Osteoblast (primary cell): ENCODE results near the gene BDKRB1. TPM values are rescaled to one million over a fixed set of nuclear protein-coding genes. Genes with fewer than 3 reads are reported as not detected.

ENCODE experiments used
- DNase-seq: peaks from one replicate; pipeline ENCODE4 v3.0.0; 2011; ENCODE audit warnings: low spot score, mixed read lengths; ENCODE audit not compliant: insufficient read length; ENCODE audit errors: missing footprints
- H2AFZ ChIP-seq: 2 replicates; pipeline ENCODE4 v1.6.0; 2011; ENCODE audit warnings: mild to moderate bottlenecking, low read length
- H3K27ac ChIP-seq: 2 replicates; pipeline ENCODE4 v1.5.1; 2011; ENCODE audit warnings: mild to moderate bottlenecking, low read depth, low read length, moderate library complexity
- H3K27me3 ChIP-seq: 2 replicates; pipeline ENCODE4 v1.6.0; 2012; ENCODE audit warnings: mild to moderate bottlenecking, control low read depth, inconsistent platforms, low read length, moderate library complexity; ENCODE audit not compliant: insufficient read depth
- H3K36me3 ChIP-seq: 2 replicates; pipeline ENCODE4 v1.5.1; 2011; ENCODE audit warnings: mild to moderate bottlenecking, low read length, control low read depth, moderate library complexity; ENCODE audit not compliant: insufficient read depth
- H3K4me1 ChIP-seq: 2 replicates; pipeline ENCODE4 v1.5.1; 2011; ENCODE audit warnings: mild to moderate bottlenecking, low read length, control low read depth, moderate library complexity; ENCODE audit not compliant: insufficient read depth
- H3K4me2 ChIP-seq: 2 replicates; pipeline ENCODE4 v1.6.0; 2011; ENCODE audit warnings: mild to moderate bottlenecking, low read length; ENCODE audit not compliant: insufficient read depth
- H3K4me3 ChIP-seq: fragments of 200-600 bp; sonication (generic); 3 replicates; pipeline ENCODE4 v1.5.1; 2012; ENCODE audit warnings: mild to moderate bottlenecking, low read length, inconsistent platforms; ENCODE audit not compliant: insufficient read depth
- H3K79me2 ChIP-seq: 2 replicates; pipeline ENCODE4 v1.6.0; 2012; ENCODE audit warnings: mild to moderate bottlenecking, low read length, control low read depth, inconsistent platforms; ENCODE audit not compliant: insufficient read depth
- H3K9me3 ChIP-seq: 2 replicates; pipeline ENCODE4 v1.5.1; 2011; ENCODE audit warnings: low read depth, low read length, control low read depth
- H4K20me1 ChIP-seq: 2 replicates; pipeline ENCODE4 v1.6.0; 2012; ENCODE audit warnings: mild to moderate bottlenecking, low read length, control low read depth; ENCODE audit not compliant: insufficient read depth
- CTCF ChIP-seq: IDR thresholded peaks from 2 replicates; pipeline ENCODE4 v1.5.1; 2011; ENCODE audit warnings: mild to moderate bottlenecking, low read depth, low read length, moderate library complexity; ENCODE audit errors: extremely low read depth
- total RNA-seq: library from RNA; depleted of rRNA; stranded (reverse); fragments of >200 nt; gene quantifications from 2 replicates; pipeline ENCODE4 v1.2.3, GENCODE V29; 2012

BDKRB1 gene
- total RNA-seq, 1 donor: 0.72 TPM

DNA sequence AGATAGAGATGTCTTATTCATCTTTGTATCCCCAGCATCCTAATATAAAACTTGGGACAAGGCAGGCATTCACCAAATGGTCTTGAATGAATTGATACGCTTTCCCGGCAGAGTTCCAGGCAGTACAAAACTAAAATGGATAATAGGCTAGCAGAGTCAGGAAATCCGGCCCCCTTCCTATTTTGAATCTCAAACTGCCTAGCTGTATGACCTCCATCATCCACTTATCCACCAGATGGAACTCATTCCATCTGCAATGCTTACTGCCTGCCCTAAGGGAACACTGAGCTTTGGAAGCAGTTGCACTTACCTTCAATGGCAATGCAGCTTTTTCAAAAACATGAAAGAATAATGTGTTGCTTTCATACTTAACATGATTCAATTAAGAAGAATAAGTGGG is 43.4 kb downstream of the BDKRB1 start:
- Histone ChIP-seq H3K4me3 (no peak overlapping the region), H4K20me1 (no peaks in the 10 kb centered on the region), H3K79me2 (no peaks in the 10 kb centered on the region), H3K36me3 (peaks cover 12% of the 10 kb centered on the region), H3K27me3 (no peaks in the 10 kb centered on the region), H3K4me2 (no peak overlapping the region), H3K9me3 (no peaks in the 10 kb centered on the region), H3K27ac (no peak overlapping the region), H3K4me1 (no peaks in the 10 kb centered on the region), H2AFZ (no peak overlapping the region)
- DNase-seq: no peak
- TF ChIP-seq CTCF: no peak

- TF ChIP-seq CTCF: no peak
- Histone ChIP-seq H3K4me1 (no peaks in the 10 kb centered on the region), H3K4me3 (no peak overlapping the region), H3K27me3 (no peaks in the 10 kb centered on the region), H3K36me3 (peaks cover 16% of the 10 kb centered on the region), H2AFZ (no peak overlapping the region), H3K4me2 (no peak overlapping the region), H3K27ac (no peak overlapping the region), H3K79me2 (no peaks in the 10 kb centered on the region), H3K9me3 (no peaks in the 10 kb centered on the region), H4K20me1 (no peaks in the 10 kb centered on the region)
- no peak for DNase-seq
These were observed 48.0 kb downstream of the BDKRB1 start for GRCh38 chr14:96303981-96304380.

DNA sequence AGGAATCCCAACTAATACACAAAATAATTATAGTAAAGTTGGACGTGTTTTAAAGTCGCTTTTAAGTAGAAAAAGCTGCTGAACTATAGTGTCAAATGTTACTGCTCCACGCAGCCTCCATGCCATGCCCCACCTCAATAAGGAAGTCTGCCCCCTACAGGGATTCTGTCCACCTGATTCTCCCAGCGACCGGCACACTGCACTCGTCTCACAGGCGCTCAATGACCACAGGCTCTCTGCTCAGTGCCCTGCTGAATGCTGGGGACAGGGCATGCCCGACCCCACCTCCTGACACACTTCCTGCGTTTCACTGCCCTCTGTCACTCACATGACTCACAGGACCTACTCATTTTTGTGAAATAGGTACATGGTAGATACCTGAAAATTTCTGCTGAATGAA is 48.9 kb downstream of the BDKRB1 start:
- H3K9me3 ChIP-seq: no peaks in the 10 kb centered on the region
- no peak overlapping the region for H3K4me3 ChIP-seq
- H3K4me2 ChIP-seq: no peak overlapping the region
- H3K27me3 ChIP-seq: no peaks in the 10 kb centered on the region
- no peak for DNase-seq
- H2AFZ ChIP-seq: no peak overlapping the region
- no peaks in the 10 kb centered on the region for H3K79me2 ChIP-seq
- H3K36me3 ChIP-seq: peaks cover 16% of the 10 kb centered on the region
- H3K27ac ChIP-seq: no peak overlapping the region
- no peaks in the 10 kb centered on the region for H4K20me1 ChIP-seq
- peak; percentile 12 for TF ChIP-seq CTCF
- no peaks in the 10 kb centered on the region for H3K4me1 ChIP-seq

- DNase-seq: no peak
- no peak overlapping the region for H2AFZ ChIP-seq
- no peak for TF ChIP-seq CTCF
- no peaks in the 10 kb centered on the region for H3K79me2 ChIP-seq
- no peaks in the 10 kb centered on the region for H3K4me1 ChIP-seq
- H3K9me3 ChIP-seq: no peaks in the 10 kb centered on the region
- no peaks in the 10 kb centered on the region for H4K20me1 ChIP-seq
- H3K4me2 ChIP-seq: no peak overlapping the region
- no peak overlapping the region for H3K27ac ChIP-seq
- H3K36me3 ChIP-seq: peaks cover 14% of the 10 kb centered on the region
- no peak overlapping the region for H3K4me3 ChIP-seq
- H3K27me3 ChIP-seq: no peaks in the 10 kb centered on the region
These were observed 51.4 kb downstream of the BDKRB1 start for GRCh38 chr14:96307434-96307833.
